Stimulated activated CD8-positive, alpha-beta memory T cell treated with anti-CD3 and anti-CD28 coated beads, Interleukin-15, amount 100 ng/mL, for 24 hours (primary cell): ENCODE data around the gene HBG2.
"Not testable (repeated sequence)": the region's sequence is repeated elsewhere in the genome, so short reads cannot be mapped to it uniquely, and the experiment has no call there.

ENCODE experiments used
- DNase-seq: peaks from one replicate; pipeline ENCODE4 v3.0.0-alpha.2; 2020; ENCODE audit warnings: low read depth

Gene HBG2

GRCh38 chr11:5254646-5255413 is at the start of gene HBG2:
HBG2 (minus strand) TSS chr11:5254781; CDS start chr11:5254728, 53 bp downstream.
- not testable (repeated sequence) for DNase-seq

DNA sequence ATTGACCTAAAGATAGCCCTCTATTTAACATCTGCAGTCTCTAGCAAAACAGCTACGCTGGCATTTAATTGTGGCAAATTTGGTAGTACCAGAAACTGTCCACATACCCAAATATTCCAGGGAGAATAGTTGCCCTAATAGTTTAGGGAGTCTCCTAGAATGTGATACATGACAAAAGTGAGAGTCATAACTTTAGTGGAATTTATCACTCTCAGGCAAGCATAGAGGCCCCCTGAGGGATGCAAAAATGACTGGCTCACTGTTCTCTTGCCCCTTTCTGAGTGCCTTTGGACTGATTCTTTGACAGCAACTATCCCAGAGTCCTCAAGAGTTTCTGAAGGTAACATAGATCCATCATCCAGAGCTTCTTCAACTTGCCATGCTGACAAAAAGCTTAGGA is 49.5 kb upstream of the HBG2 start:
- DNase-seq: no peak

DNA sequence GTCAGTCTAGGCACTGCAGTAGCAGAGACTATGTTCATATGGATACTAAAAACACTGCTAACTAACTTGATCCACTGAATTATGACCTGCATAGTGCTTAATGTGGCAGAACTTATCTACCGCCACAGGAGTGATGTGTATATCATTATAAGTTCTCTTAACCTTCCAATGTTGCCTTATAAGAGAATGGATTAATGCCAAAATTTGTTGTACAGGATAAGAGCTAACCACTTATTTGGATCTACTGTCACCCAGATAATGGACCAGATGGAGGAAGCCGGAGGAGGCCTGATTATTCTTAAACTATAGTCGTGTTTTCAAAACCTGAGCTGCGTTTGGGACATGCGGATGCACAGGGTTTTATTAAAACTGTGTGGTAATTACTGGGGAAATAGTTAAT is 49.0 kb upstream of the HBG2 start:
- no peak for DNase-seq

DNA sequence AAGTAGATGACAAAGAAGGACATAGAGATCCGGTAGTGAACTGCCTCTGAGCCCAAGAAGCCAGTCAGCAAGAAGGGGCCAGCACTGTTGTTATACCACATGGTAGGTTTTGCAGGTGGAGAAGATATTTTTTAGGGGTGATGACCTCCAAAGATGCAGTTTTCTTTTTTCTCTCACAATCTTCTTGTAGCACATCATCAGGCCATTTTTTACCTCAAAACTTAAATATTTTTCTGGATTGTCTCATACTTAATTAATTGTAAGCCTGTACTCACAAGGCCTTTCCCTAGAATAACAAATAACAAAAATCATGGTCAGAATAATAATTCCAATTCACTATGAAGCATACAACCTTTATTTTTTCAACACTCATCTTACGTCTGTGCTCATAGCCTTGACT is 47.3 kb upstream of the HBG2 start, which contains the start of gene OR51B4:
OR51B4 (minus strand) TSS at position 101 of the 400 bp plus-strand sequence; CDS start at position 101, 0 bp downstream.
- no peak for DNase-seq

- no peak for DNase-seq
These were observed 45.7 kb upstream of the HBG2 start for GRCh38 chr11:5300251-5300650.

DNA sequence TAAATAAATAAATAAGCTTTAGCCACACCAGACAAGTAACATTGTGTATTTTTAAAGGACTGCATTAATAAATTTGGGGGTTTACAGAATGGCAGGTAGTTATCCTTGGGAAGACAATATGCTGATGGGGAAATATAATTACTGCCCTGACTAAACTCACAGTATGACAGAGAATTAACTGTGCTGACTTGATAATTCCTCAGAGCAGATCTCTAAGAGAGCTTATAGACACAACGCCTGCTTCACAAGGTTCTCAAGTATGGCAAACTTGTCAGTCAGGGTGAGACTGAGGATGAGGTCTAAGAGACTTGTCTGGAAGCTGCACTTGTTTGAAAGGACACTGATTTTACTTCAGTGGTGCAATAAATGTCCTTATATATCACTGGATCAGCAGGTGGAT is 43.9 kb upstream of the HBG2 start:
- no peak for DNase-seq

- no peak for DNase-seq
These were observed 43.2 kb upstream of the HBG2 start for GRCh38 chr11:5297721-5298323.

DNA sequence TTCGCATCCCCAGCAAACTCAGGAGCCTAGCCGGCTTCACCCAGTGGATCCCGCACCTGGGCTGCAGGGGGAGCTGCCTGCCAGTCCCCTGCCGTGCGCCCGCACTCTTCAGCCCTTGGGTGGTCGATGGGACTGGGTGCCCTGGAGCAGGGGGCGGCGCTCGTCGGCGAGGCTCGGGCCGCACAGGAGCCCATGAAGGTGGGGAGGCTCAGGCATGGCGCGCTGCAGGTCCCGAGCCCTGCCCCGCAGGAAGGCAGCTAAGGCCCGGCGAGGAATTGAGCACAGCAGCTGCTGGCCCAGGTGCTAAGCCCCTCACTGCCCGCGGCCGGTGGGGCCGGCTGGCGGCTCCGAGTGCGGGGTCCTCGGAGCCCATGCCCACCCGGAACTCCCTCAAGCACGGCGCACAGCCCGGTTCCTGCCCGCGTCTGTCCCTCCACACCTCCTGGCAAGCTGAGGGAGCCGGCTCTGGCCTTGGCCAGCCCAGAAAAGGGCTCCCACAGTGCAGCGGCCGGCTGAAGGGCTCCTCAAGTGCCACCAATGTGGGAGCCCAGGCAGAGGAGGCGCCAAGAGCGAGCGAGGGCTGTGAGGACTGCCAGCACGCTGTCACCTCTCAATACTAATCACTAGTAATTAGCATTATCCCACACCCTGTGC is 39.9 kb upstream of the HBG2 start:
- DNase-seq: not testable (repeated sequence)

DNA sequence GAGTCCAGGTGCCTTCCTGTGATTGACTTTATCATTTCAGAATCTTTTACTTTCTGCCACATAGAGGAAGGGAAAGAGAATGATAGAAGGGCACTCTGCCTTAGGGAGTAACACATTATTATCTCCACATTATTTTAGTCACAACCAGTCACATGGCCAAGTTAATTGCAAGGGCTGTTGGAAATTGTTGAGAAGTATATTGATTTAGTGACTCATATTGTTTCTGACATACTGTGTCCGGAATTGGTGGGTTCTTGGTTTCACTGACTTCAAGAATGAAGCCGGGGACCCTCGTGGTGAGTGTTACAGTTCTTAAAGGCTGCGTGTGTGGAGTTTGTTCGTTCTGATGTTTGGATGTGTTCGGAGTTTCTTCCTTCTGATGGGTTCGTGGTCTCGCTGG is 38.4 kb upstream of the HBG2 start:
- DNase-seq: no peak

DNA sequence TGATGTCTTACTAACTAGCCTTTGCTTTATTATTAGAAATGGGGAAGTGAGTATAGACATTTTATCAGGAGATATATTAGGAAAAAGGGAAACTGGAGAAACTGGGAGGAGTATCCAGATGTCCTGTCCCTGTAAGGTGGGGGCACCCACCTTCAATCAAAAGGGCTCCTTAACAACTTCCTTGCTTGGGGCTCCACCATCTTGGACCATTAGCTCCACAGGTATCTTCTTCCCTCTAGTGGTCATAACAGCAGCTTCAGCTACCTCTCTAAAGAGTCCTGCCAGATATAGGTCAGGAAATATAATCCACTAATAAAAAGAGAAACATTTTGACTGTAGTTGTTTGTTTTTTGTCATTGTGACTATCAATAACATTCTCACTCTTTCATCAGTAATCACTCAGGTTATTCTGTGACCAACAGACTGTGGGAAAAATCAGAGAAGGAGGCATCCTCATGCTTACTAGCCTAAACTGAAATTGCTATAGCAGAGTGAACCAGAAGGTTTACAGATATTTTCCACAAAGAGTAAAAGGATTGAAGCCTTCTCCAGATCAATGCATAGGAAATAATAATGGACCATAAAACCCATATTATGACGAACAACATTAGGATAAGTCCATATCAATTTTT is 36.7 kb upstream of the HBG2 start:
- no peak for DNase-seq

GRCh38 chr11:5290106-5290505 is 35.5 kb upstream of the HBG2 start:
- no peak for DNase-seq

GRCh38 chr11:5289696-5290095 is 35.1 kb upstream of the HBG2 start:
- DNase-seq: no peak

DNA sequence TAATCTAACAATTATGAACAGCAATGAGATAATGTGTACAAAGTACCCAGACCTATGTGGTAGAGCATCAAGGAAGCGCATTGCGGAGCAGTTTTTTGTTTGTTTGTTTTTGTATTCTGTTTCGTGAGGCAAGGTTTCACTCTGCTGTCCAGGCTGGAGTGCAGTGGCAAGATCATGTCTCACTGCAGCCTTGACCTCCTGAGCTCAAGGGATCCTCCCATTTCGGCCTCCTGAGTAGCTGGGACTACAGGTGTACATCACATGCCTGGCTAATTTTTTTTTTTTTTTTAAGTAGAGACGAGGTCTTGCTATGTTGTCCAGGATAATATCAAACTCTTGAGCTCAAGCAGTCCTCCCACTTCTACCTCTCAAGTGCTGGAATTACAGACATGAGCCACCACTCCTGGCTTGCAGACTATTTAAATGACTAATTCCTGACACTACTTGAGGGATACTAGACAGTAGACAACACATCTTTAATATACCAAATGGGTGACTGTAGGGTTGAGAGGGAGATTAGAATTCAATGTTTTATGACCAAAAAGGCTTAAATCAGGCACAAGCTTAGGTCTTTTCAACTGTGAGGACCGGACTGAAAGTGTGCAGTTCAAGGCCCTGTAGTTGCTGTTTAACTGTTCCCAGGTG is 34.4 kb upstream of the HBG2 start:
- DNase-seq: no peak

GRCh38 chr11:5288108-5288905 is 33.7 kb upstream of the HBG2 start:
- DNase-seq: no peak

DNA sequence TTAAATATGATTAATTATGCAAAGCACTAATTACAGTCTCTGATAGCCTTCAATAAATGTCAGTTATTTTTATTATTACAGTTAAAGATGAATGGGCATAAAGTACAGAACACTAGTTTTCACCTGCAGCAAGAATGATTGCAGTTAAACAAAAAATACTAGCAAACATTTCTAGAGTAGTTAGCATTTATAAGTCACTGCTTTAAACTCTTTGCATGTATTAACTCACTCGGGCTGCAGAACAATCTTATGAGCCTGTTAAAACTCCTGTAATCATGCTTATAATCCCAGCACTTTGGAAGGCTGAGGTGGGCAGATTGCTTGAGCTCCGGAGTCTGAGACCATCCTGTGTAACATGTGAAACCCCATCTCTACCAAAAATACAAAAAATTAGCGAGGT is 32.3 kb upstream of the HBG2 start:
- no peak for DNase-seq

DNA sequence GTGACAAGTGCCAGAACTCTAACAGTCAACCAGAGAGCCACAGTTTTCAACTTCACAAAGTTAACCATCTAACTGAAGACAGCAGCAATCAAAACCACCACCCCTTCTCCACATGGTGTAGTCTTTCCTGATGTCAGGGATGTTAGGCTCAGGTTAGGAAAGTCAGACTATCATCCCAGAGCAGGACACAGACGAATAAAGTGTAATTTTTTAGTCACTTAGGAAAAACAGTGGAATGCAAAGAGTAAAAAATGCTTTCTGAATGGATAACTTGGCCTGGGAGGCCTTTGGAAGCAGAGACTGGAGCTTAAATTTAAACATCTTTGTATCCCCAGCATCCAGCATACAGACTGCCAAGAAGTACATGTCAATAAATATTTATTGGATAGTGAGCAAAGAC is 31.8 kb upstream of the HBG2 start:
- no peak for DNase-seq

GRCh38 chr11:5285703-5286340 is 31.2 kb upstream of the HBG2 start:
- no peak for DNase-seq

DNA sequence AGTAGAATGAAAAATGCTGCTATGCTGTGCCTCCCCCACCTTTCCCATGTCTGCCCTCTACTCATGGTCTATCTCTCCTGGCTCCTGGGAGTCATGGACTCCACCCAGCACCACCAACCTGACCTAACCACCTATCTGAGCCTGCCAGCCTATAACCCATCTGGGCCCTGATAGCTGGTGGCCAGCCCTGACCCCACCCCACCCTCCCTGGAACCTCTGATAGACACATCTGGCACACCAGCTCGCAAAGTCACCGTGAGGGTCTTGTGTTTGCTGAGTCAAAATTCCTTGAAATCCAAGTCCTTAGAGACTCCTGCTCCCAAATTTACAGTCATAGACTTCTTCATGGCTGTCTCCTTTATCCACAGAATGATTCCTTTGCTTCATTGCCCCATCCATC is 30.1 kb upstream of the HBG2 start:
- no peak for DNase-seq

- DNase-seq: no peak
These were observed 29.3 kb upstream of the HBG2 start for GRCh38 chr11:5283882-5284281.

- no peak for DNase-seq
These were observed 28.5 kb upstream of the HBG2 start for GRCh38 chr11:5283086-5283485.

DNA sequence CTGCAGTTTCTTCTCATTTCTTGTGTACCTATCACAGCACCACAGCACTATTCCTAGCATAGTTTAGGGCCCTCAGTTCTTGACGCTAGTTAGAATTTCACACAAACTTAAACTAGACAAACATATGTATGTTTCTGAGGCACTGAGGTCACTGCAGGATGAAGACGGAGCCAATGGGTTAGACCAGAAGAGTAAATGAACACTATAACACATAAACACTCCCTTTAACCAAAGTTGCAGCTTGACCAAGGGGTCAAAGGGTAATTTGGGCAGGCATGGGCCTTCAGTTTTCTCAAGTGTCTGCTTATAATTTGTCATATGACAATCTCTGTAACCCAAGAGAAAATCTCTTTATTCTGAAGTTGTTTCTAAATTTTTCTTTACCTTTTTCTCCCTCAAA is 28.0 kb upstream of the HBG2 start:
- DNase-seq: no peak
